Ishikawa (cell line): ENCODE measurements around the gene C2orf81.

Experiments used
- CEBPB ChIP-seq: IDR thresholded peaks from 2 replicates; pipeline ENCODE4 v1.6.1; 2012
- EP300 ChIP-seq: IDR thresholded peaks from 2 replicates; pipeline ENCODE4 v1.6.1; 2012; ENCODE audit warnings: borderline replicate concordance
- RAD21 ChIP-seq: IDR thresholded peaks from 2 replicates; pipeline ENCODE4 v1.6.1; 2012; ENCODE audit warnings: low read depth
- ZBTB7A ChIP-seq: IDR thresholded peaks from 2 replicates; pipeline ENCODE4 v1.6.1; 2012; ENCODE audit warnings: low read depth

DNA sequence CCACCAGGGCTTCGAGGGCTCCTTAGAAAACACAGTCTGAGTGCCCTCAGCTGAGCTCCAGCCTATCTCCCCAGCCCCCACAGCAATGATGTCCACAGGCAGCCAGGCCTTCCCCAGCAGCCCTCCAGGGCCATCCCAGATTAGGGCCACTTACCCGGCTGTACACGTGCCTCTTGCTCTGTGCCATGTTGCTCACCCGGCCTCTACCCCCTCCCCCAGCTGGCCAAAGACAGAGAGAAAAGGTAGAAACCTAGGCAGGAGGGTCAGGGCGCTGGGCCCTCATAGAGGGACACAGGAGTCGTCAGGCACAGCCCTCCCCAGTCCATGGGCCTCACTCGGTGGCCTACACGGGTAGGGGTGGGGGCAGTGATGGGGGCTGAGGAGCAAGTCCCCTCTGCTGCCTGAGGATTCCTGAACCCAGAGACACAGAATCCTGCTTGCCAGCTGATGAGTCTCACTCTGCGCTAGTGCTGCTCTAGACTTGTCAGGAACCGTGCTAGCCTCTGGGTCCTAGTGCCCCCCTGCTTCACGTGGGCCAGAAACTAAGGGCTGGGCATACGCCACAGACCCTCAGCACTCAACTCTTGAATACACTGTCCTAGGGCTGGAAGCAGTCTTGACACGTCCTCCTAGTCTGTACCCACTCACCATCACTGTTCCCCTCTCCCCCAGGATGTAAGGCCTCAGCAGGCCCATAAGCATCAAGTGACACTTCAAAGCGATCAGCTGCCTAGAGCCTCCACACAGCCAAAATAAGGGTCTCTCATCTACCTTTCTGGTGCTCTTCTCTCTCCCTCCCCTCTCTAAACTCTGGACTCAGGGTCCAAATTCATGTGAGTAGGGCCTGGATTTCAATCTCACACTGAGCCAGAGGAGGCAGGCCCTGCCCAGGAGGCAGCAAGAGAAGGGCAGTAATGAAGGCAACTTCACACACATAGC lies 41.3 kb downstream of the C2orf81 start, which contains the start of gene DCTN1:
- TF ChIP-seq EP300 (no peak), RAD21 (no peak), ZBTB7A (no peak), CEBPB (no peak)
